GM23338 (cell line): Measurements from ENCODE around the gene EDNRB. TPM values are rescaled to one million over a fixed set of nuclear protein-coding genes. Genes with fewer than 3 reads are reported as not detected.

Experiments used
- ATAC-seq: fragments of 200-7000 bp; cut with Tn5 transposase; 3 replicates; pipeline ENCODE4 v1.9.1; 2020
- DNase-seq: peaks from one replicate; pipeline ENCODE4 v3.0.0-alpha.2; 2015; ENCODE audit warnings: low spot score
- H2AFZ ChIP-seq: fragments of 200-600 bp; sonication (generic); 2 replicates; pipeline ENCODE4 v1.8.0; 2016; ENCODE audit warnings: antibody characterized with exemption, mild to moderate bottlenecking, moderate library complexity
- H3F3A ChIP-seq: fragments of 200-600 bp; sonication (generic); replicated peaks from 2 replicates; pipeline ENCODE4 v1.8.0; 2017; ENCODE audit warnings: antibody characterized with exemption, mixed run types, low read depth
- H3K27ac ChIP-seq: fragments of 200-600 bp; sonication (generic); 2 replicates; pipeline ENCODE4 v1.6.1; 2016; ENCODE audit warnings: low read depth
- H3K27me3 ChIP-seq: fragments of 200-600 bp; sonication (generic); 2 replicates; pipeline ENCODE4 v1.8.0; 2016; ENCODE audit warnings: mild to moderate bottlenecking, mixed run types, moderate library complexity; ENCODE audit not compliant: insufficient read depth
- H3K36me3 ChIP-seq: fragments of 200-600 bp; sonication (generic); 2 replicates; pipeline ENCODE4 v1.8.0; 2016; ENCODE audit warnings: mild to moderate bottlenecking; ENCODE audit not compliant: insufficient read depth
- H3K4me1 ChIP-seq: fragments of 200-600 bp; sonication (generic); 2 replicates; pipeline ENCODE4 v1.8.0; 2016; ENCODE audit warnings: mild to moderate bottlenecking, moderate library complexity; ENCODE audit not compliant: insufficient read depth
- H3K4me2 ChIP-seq: fragments of 200-600 bp; sonication (generic); 2 replicates; pipeline ENCODE4 v1.7.1; 2017; ENCODE audit warnings: mixed run types
- H3K4me3 ChIP-seq: fragments of 200-600 bp; sonication (generic); 2 replicates; pipeline ENCODE4 v1.6.1; 2016; ENCODE audit warnings: mixed run types
- H3K79me2 ChIP-seq: fragments of 200-600 bp; sonication (generic); replicated peaks from 2 replicates; pipeline ENCODE4 v1.8.0; 2017; ENCODE audit warnings: mild to moderate bottlenecking; ENCODE audit not compliant: insufficient read depth
- H3K9me2 ChIP-seq: fragments of 200-600 bp; sonication (generic); 2 replicates; pipeline ENCODE4 v1.8.0; 2017; ENCODE audit not compliant: insufficient read depth
- H4K20me1 ChIP-seq: fragments of 200-600 bp; sonication (generic); replicated peaks from 2 replicates; pipeline ENCODE4 v1.8.0; 2017; ENCODE audit warnings: mild to moderate bottlenecking; ENCODE audit not compliant: insufficient read depth
- H3K27ac Mint-ChIP-seq: 2 replicates; pipeline ENCODE4 v1.8.0; 2020; ENCODE audit warnings: inconsistent platforms, mild to moderate bottlenecking, moderate library complexity, mixed read lengths
- H3K27me3 Mint-ChIP-seq: 3 replicates; pipeline ENCODE4 v1.8.0; 2022; ENCODE audit warnings: low read depth, mild to moderate bottlenecking, moderate library complexity, mixed read lengths, inconsistent platforms; ENCODE audit not compliant: insufficient read depth, poor library complexity
- H3K36me3 Mint-ChIP-seq: 3 replicates; pipeline ENCODE4 v1.8.0; 2021; ENCODE audit warnings: low read depth, mild to moderate bottlenecking, inconsistent platforms, moderate library complexity, mixed read lengths
- H3K4me1 Mint-ChIP-seq: 3 replicates; pipeline ENCODE4 v1.8.0; 2020; ENCODE audit warnings: mild to moderate bottlenecking, inconsistent platforms, mixed read lengths
- H3K4me3 Mint-ChIP-seq: 3 replicates; pipeline ENCODE4 v1.8.0; 2021; ENCODE audit warnings: moderate library complexity, mild to moderate bottlenecking, inconsistent platforms, mixed read lengths
- H3K9me3 Mint-ChIP-seq: 3 replicates; pipeline ENCODE4 v1.8.0; 2020; ENCODE audit warnings: moderate library complexity, mild to moderate bottlenecking, inconsistent platforms, mixed read lengths
- CREB1 ChIP-seq: fragments of 250-450 bp; sonication (Bioruptor Pico); IDR thresholded peaks from 2 replicates; pipeline ENCODE4 v1.5.0; 2020; ENCODE audit warnings: low read depth, mild to moderate bottlenecking, moderate library complexity
- CTCF ChIP-seq, 2 experiments: fragments of 200-600 bp in 1 of 2; sonication (generic) in 1 of 2; conservative IDR thresholded peaks; 2 replicates each; pipeline versions ENCODE4 v1.5.1 to v1.6.1; 2016 to 2017; ENCODE audit warnings: antibody characterized with exemption in 2 of 2, low read depth in 2 of 2, mild to moderate bottlenecking in 2 of 2, moderate library complexity in 1 of 2
- ETS1 ChIP-seq: IDR thresholded peaks from 2 replicates; pipeline ENCODE4 v1.6.1; 2016; ENCODE audit warnings: antibody characterized with exemption
- EZH2phosphoT487 ChIP-seq: fragments of 200-600 bp; sonication (generic); IDR thresholded peaks from one replicate; pipeline ENCODE4 v1.8.1; 2018; ENCODE audit warnings: antibody characterized with exemption; ENCODE audit not compliant: unreplicated experiment
- NANOG ChIP-seq: IDR thresholded peaks from 2 replicates; pipeline ENCODE4 v1.6.1; 2016; ENCODE audit warnings: antibody characterized with exemption, borderline replicate concordance
- POLR2AphosphoS5 ChIP-seq: IDR thresholded peaks from 2 replicates; pipeline ENCODE4 v1.6.1; 2016; ENCODE audit warnings: antibody characterized with exemption, low read depth
- REST ChIP-seq: IDR thresholded peaks from one replicate; pipeline ENCODE4 v1.6.1; 2018; ENCODE audit warnings: antibody characterized with exemption; ENCODE audit not compliant: unreplicated experiment
- STAT1 ChIP-seq: IDR thresholded peaks from one replicate; pipeline ENCODE4 v1.6.1; 2016; ENCODE audit warnings: antibody characterized with exemption; ENCODE audit not compliant: unreplicated experiment
- ZNF114 ChIP-seq: fragments of 250-450 bp; sonication (Bioruptor Pico); IDR thresholded peaks from 2 replicates; pipeline ENCODE4 v1.5.0; 2020; ENCODE audit warnings: mild to moderate bottlenecking, moderate library complexity
- ZNF331 ChIP-seq: fragments of 250-450 bp; sonication (Bioruptor Pico); IDR thresholded peaks from 2 replicates; pipeline ENCODE4 v1.5.0; 2020; ENCODE audit warnings: low read depth, mild to moderate bottlenecking, moderate library complexity
- ZNF462 ChIP-seq: fragments of 250-450 bp; sonication (Bioruptor Pico); IDR thresholded peaks from 2 replicates; pipeline ENCODE4 v1.5.0; 2020; ENCODE audit warnings: mild to moderate bottlenecking, moderate library complexity
- polyA plus RNA-seq: library from polyadenylated mRNA; unstranded; fragments of >200 nt; fragmentation: Nextera tagmentation; extraction: Ambion mirVana; gene quantifications from 2 replicates; pipeline ENCODE4 v1.2.1, GENCODE V29; 2016
- total RNA-seq: library from RNA; depleted of rRNA; stranded (reverse); fragments of >200 nt; shearing (Covaris generic); gene quantifications from 2 replicates; pipeline ENCODE4 v1.2.3, GENCODE V29; 2014

EDNRB gene
- total and polyA plus RNA-seq, 2 experiments from 2014 or later = 27.9 to 28.9 TPM

GRCh38 chr13:77872995-77873394 is 45.6 kb downstream of the EDNRB start:
- Mint-ChIP-seq H3K27ac (no peak overlapping the region), H3K4me1 (peaks cover 7% of the 10 kb centered on the region; the same call in 2 of the 3 replicates), H3K9me3 (peaks cover 11% of the 10 kb centered on the region), H3K36me3 (peaks cover 11% of the 10 kb centered on the region), H3K4me3 (no peak overlapping the region), H3K27me3 (no peaks in the 10 kb centered on the region)
- Histone ChIP-seq H2AFZ (no peak overlapping the region; the same call in 1 of the 2 replicates), H3K4me3 (no peak overlapping the region), H3K4me1 (peaks cover 12% of the 10 kb centered on the region; the same call in 1 of the 2 replicates), H3K4me2 (no peak overlapping the region), H3F3A (no peaks in the 10 kb centered on the region), H3K79me2 (no peaks in the 10 kb centered on the region), H4K20me1 (no peaks in the 10 kb centered on the region), H3K9me2 (0 out of 2 replicates have a peak, but pooled peaks cover 2% of the 10 kb centered on the region), H3K27me3 (no peaks in the 10 kb centered on the region), H3K27ac (no peak overlapping the region), H3K36me3 (no peaks in the 10 kb centered on the region; the same call in 1 of the 2 replicates)
- no peak for TF ChIP-seq CREB1
- TF ChIP-seq ETS1 = no peak
- no peak for TF ChIP-seq POLR2AphosphoS5
- TF ChIP-seq REST = no peak
- TF ChIP-seq ZNF331 = no peak
- no peak for TF ChIP-seq STAT1
- no peak for TF ChIP-seq ZNF114 (CRISPR knock-in tag)
- TF ChIP-seq EZH2phosphoT487 = no peak
- no peak for TF ChIP-seq ZNF462 (CRISPR knock-in tag)
- TF ChIP-seq NANOG = no peak
- no peak for TF ChIP-seq CTCF (conservative IDR thresholded peaks at IDR 0.05; ENCODE audit: low read depth in 2 of 2)
- no peak for ATAC-seq
- no peak for DNase-seq
